H1 (cell line): Measurements from ENCODE around the gene PACRGL. TPM values are rescaled to one million over a fixed set of nuclear protein-coding genes. Genes with fewer than 3 reads are reported as not detected.

ENCODE experiments used
- EGR1 ChIP-seq: IDR thresholded peaks from 2 replicates; pipeline ENCODE4 v1.6.1; 2011; ENCODE audit warnings: low read depth, low read length, borderline replicate concordance
- MAFK ChIP-seq: IDR thresholded peaks from 2 replicates; pipeline ENCODE4 v1.6.1; 2012; ENCODE audit warnings: low read depth, mild to moderate bottlenecking, improper control_type of control experiment, low read length
- PHF8 ChIP-seq: fragments of 200-600 bp; sonication (generic); conservative IDR thresholded peaks from 2 replicates; pipeline ENCODE4 v1.7.1; 2012; ENCODE audit warnings: low read depth, mild to moderate bottlenecking, inconsistent platforms, low read length, moderate library complexity
- POLR2A ChIP-seq, 2 experiments: IDR thresholded peaks; 1 replicate in 1 of 2; 2 replicates in 1 of 2; pipeline ENCODE4 v1.6.1; 2011; ENCODE audit warnings: low read depth in 2 of 2, low read length in 2 of 2, mild to moderate bottlenecking in 2 of 2; ENCODE audit errors: control extremely low read depth in 1 of 2
- RNF2 ChIP-seq: fragments of 200-900, 300-1000 bp; sonication (generic); IDR thresholded peaks from 2 replicates; pipeline ENCODE4 v1.7.1; 2016; ENCODE audit warnings: borderline replicate concordance, low read depth, mild to moderate bottlenecking, antibody characterized with exemption, low read length; ENCODE audit not compliant: poor library complexity, severe bottlenecking; ENCODE audit errors: missing control alignments
- SIRT6 ChIP-seq: IDR thresholded peaks from one replicate; pipeline ENCODE4 v1.7.1; 2012; ENCODE audit warnings: low read length, inconsistent platforms
- SP2 ChIP-seq: IDR thresholded peaks from 2 replicates; pipeline ENCODE4 v1.6.1; 2012; ENCODE audit warnings: mild to moderate bottlenecking, low read length, inconsistent platforms
- SRF ChIP-seq: IDR thresholded peaks from 2 replicates; pipeline ENCODE4 v1.6.1; 2011; ENCODE audit warnings: mild to moderate bottlenecking, low read depth, low read length, moderate library complexity
- polyA plus RNA-seq, 7 experiments: library from polyadenylated mRNA; depleted of rRNA in 3 of 7; stranded (reverse) in 5 of 7; unstranded in 2 of 7; fragments of >200 nt in 5 of 7; fragments of 200-250 nt in 2 of 7; gene quantifications; 1 replicate in 5 of 7; 2 replicates in 1 of 7; 4 replicates in 1 of 7; pipeline versions ENCODE4 v1.2.1 to v1.2.3, GENCODE V29; 2011 to 2013; ENCODE audit warnings: missing spikeins in 2 of 7, mixed read lengths in 2 of 7
- total RNA-seq: library from RNA; stranded (reverse); fragmentation: NEBNext Ultra II Directional; extraction: Animal tissue kit (Norgen Biotek cat#: 25700); gene quantifications from 2 replicates; pipeline ENCODE4 v1.2.1, GENCODE V29; 2021
- TF ChIP-seq, protein P1 (sequence below): fragments of 300-600 bp; sonication (generic); IDR thresholded peaks from 2 replicates; pipeline ENCODE4 v1.7.1; 2012; ENCODE audit warnings: low read length, moderate library complexity, mild to moderate bottlenecking, inconsistent platforms; ENCODE audit not compliant: insufficient replicate concordance
- TF ChIP-seq, protein P2 (sequence below): IDR thresholded peaks from 2 replicates; pipeline ENCODE4 v1.6.1; 2012; ENCODE audit warnings: inconsistent platforms

Gene PACRGL
- total and polyA plus RNA-seq, 2 of the 8 experiments (the other 6 are each of a cell fraction or from before 2014, with no cell fraction given), result 7.0 to 13.7 TPM

DNA sequence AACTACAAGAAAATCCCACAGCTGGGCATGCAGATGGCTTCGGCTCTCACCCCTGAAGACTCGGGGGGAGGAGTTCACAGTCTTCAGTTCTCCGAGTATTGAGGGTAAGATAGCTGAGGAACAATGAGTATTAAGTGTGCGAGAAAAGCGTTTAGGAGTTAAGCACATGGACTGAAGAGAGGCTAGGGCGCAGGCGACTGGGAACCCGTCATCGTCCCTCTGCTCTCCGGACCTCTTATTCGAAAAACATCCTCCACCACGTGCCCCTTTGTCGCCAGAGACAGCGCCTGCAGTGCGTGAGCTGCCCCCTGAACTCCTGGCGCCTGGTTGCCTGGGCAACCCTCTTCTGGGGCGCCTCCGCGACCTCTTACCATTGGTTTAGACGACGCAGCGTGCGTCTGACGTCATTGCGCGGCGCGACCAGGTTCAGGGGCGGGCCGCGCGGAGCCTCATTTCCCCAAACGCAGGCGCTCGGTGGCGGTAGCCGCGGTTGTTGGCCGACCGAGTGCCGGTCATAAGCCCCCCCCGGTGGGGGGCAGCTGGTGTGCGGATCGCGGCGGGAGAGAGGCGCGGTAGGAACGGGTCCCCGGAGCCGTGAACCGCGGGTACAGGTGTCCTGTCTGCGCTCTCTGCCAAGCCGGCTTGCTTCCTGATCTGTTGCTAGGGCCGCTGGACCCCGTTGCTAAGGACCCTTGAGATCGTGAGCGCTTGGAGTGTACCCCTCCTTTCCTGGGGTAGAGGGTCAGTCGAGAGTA is at the start of gene PACRGL (continued):
- TF ChIP-seq, protein P1, sequence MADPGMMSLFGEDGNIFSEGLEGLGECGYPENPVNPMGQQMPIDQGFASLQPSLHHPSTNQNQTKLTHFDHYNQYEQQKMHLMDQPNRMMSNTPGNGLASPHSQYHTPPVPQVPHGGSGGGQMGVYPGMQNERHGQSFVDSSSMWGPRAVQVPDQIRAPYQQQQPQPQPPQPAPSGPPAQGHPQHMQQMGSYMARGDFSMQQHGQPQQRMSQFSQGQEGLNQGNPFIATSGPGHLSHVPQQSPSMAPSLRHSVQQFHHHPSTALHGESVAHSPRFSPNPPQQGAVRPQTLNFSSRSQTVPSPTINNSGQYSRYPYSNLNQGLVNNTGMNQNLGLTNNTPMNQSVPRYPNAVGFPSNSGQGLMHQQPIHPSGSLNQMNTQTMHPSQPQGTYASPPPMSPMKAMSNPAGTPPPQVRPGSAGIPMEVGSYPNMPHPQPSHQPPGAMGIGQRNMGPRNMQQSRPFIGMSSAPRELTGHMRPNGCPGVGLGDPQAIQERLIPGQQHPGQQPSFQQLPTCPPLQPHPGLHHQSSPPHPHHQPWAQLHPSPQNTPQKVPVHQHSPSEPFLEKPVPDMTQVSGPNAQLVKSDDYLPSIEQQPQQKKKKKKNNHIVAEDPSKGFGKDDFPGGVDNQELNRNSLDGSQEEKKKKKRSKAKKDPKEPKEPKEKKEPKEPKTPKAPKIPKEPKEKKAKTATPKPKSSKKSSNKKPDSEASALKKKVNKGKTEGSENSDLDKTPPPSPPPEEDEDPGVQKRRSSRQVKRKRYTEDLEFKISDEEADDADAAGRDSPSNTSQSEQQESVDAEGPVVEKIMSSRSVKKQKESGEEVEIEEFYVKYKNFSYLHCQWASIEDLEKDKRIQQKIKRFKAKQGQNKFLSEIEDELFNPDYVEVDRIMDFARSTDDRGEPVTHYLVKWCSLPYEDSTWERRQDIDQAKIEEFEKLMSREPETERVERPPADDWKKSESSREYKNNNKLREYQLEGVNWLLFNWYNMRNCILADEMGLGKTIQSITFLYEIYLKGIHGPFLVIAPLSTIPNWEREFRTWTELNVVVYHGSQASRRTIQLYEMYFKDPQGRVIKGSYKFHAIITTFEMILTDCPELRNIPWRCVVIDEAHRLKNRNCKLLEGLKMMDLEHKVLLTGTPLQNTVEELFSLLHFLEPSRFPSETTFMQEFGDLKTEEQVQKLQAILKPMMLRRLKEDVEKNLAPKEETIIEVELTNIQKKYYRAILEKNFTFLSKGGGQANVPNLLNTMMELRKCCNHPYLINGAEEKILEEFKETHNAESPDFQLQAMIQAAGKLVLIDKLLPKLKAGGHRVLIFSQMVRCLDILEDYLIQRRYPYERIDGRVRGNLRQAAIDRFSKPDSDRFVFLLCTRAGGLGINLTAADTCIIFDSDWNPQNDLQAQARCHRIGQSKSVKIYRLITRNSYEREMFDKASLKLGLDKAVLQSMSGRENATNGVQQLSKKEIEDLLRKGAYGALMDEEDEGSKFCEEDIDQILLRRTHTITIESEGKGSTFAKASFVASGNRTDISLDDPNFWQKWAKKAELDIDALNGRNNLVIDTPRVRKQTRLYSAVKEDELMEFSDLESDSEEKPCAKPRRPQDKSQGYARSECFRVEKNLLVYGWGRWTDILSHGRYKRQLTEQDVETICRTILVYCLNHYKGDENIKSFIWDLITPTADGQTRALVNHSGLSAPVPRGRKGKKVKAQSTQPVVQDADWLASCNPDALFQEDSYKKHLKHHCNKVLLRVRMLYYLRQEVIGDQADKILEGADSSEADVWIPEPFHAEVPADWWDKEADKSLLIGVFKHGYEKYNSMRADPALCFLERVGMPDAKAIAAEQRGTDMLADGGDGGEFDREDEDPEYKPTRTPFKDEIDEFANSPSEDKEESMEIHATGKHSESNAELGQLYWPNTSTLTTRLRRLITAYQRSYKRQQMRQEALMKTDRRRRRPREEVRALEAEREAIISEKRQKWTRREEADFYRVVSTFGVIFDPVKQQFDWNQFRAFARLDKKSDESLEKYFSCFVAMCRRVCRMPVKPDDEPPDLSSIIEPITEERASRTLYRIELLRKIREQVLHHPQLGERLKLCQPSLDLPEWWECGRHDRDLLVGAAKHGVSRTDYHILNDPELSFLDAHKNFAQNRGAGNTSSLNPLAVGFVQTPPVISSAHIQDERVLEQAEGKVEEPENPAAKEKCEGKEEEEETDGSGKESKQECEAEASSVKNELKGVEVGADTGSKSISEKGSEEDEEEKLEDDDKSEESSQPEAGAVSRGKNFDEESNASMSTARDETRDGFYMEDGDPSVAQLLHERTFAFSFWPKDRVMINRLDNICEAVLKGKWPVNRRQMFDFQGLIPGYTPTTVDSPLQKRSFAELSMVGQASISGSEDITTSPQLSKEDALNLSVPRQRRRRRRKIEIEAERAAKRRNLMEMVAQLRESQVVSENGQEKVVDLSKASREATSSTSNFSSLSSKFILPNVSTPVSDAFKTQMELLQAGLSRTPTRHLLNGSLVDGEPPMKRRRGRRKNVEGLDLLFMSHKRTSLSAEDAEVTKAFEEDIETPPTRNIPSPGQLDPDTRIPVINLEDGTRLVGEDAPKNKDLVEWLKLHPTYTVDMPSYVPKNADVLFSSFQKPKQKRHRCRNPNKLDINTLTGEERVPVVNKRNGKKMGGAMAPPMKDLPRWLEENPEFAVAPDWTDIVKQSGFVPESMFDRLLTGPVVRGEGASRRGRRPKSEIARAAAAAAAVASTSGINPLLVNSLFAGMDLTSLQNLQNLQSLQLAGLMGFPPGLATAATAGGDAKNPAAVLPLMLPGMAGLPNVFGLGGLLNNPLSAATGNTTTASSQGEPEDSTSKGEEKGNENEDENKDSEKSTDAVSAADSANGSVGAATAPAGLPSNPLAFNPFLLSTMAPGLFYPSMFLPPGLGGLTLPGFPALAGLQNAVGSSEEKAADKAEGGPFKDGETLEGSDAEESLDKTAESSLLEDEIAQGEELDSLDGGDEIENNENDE, result no peak
- TF ChIP-seq, protein P2, sequence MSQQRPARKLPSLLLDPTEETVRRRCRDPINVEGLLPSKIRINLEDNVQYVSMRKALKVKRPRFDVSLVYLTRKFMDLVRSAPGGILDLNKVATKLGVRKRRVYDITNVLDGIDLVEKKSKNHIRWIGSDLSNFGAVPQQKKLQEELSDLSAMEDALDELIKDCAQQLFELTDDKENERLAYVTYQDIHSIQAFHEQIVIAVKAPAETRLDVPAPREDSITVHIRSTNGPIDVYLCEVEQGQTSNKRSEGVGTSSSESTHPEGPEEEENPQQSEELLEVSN, result peak; percentile 95
- TF ChIP-seq SIRT6 (no peak), POLR2A (IDR thresholded peaks at IDR 0.05; ENCODE audit: control extremely low read depth in 1 of 2, low read depth in 2 of 2, low read length in 2 of 2) (peak; percentile 66 to 80), PHF8 (peak; percentile 88), SRF (peak; percentile 67), EGR1 (no peak), RNF2 (no peak), MAFK (no peak), SP2 (no peak)
